ENCODE measurements around the gene C1orf94.

C1orf94 gene

DNA sequence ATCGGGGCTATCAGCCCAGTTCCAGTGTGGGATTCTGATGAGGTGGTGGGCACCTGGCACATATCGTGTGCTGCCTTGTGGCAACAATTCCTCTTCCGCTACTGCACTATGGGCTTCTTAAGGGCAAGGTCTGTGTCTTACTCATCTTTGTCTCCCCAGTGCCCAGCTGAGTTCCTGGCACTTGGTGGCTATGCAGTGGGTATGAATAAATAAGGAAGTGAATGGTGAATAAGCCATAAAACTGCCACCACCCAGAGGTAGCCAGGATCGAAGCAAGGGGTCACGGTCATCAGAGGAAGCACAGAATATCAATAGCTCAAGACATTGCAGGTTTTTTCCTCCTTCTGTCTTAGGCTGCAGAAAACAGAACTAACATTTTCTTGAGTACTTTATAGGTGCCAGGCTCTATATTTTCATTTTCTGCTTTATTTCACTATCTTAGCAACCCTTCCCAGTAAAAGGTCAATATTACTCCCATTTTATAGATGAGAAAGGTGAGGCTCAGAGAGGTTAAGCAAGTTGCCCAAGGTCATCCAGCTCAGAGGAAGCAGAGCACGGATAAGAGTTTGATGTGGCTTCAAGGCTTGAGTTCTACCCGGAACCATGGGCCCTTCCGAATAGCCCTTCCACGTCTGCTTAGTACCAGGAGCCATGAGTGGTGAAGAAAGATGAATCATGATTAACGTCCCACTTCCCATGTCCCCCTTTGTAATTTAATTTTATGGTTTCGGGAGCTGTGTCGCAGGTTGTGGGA, 10.2 kb downstream of the C1orf94 start:
- Histone ChIP-seq H3K36me3 (ENCODE audit: insufficient read depth, low read length) (no peaks in the 10 kb centered on the region), H3K9me3 (ENCODE audit: control insufficient read depth, insufficient read depth, low read length) (peaks cover 7% of the 10 kb centered on the region), H3K4me1 (ENCODE audit: insufficient read depth, low read length) (peaks cover 25% of the 10 kb centered on the region), H3K9ac (ENCODE audit: low read depth, low read length) (no peak overlapping the region)

DNA sequence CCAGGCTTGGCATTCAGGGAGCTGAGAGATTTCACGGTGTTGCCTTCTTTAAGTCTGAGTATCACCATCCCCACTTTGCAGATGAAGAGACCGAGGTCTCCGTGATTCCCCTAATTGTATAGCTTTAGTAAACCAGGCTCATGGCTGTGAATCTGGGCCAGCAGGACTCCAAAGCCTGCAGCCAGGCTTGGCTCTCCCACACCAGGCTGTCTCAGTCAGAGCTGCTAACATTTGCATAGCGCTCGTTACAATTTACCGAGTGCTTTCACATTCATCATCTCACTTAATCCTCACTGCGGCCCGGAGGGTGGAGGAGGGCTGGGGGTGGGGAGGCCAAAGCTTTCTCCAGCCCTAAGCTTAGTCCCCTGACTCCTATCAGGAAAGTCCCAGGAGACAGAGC, 11.7 kb downstream of the C1orf94 start:
- H3K4me1 ChIP-seq (ENCODE audit: insufficient read depth, low read length), result peaks cover 39% of the 10 kb centered on the region
- H3K9ac ChIP-seq (ENCODE audit: low read depth, low read length), result no peak overlapping the region
- no peaks in the 10 kb centered on the region for H3K36me3 ChIP-seq (ENCODE audit: insufficient read depth, low read length)
- H3K9me3 ChIP-seq (ENCODE audit: control insufficient read depth, insufficient read depth, low read length), result peaks cover 7% of the 10 kb centered on the region

DNA sequence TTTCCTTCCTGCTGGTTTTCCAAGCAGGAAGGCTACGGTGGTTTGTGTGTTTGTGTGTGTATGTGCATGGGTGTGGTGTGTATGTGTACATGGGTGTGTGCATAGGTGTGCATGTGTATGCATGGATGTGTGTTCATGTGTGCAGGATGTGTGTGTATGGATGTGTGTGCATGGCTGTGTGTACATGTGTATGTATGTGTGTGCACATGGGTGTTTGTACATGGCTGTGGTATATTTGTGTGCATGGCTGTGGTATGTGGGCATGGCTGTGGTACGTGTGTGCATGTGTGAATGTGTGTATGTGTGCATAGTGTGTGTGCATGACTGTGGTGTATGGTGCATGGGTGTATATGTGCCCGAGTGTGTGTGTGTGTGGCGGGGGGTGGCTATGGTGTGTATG, 12.3 kb downstream of the C1orf94 start:
- H3K36me3 ChIP-seq (ENCODE audit: insufficient read depth, low read length), result no peaks in the 10 kb centered on the region
- peaks cover 7% of the 10 kb centered on the region for H3K9me3 ChIP-seq (ENCODE audit: control insufficient read depth, insufficient read depth, low read length)
- H3K4me1 ChIP-seq (ENCODE audit: insufficient read depth, low read length), result peaks cover 41% of the 10 kb centered on the region
- H3K9ac ChIP-seq (ENCODE audit: low read depth, low read length), result no peak overlapping the region

DNA sequence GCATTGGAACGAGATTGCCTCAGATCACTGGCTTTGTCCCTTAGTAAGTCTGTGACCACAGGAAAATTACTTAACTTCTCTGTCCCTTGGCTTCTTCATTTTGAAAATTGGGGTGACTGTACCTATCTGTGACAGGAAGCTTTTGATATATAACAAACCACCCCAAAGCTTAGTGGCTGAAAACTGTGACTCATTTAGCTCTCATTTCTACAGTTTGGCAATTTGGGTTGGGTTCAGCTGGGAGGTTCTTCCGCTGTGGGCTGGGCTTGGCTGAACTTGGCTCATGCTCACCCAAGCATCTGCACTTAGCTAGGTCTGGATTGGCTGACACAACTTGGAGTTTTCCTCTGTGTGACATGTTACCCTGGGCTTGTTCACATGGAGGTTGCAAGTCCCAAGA, 14.0 kb downstream of the C1orf94 start:
- Histone ChIP-seq H3K9ac (ENCODE audit: low read depth, low read length) (no peak overlapping the region), H3K36me3 (ENCODE audit: insufficient read depth, low read length) (no peaks in the 10 kb centered on the region), H3K9me3 (ENCODE audit: control insufficient read depth, insufficient read depth, low read length) (peaks cover 7% of the 10 kb centered on the region), H3K4me1 (ENCODE audit: insufficient read depth, low read length) (peaks cover 41% of the 10 kb centered on the region)

DNA sequence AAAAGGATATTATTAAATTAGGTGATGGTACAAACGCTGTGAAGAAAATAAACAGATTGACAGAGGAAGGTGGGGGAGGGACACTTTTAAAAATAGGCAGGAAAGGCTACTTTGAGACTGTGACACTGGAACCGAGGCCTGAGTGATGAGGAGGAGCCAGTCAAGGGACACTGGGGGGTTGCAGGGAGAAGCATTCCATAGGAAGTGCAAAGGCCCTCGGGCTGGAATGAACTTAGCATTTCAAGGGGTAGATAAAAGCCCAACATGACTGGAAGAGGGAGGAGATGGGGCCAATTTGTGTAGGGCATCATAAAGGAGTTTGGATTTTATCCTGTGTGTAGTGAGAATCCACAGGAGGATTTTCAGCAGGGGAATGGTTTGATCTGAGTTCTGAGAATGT, 15.9 kb downstream of the C1orf94 start:
- no peak overlapping the region for H3K9ac ChIP-seq (ENCODE audit: low read depth, low read length)
- H3K4me1 ChIP-seq (ENCODE audit: insufficient read depth, low read length), result peaks cover 29% of the 10 kb centered on the region
- no peaks in the 10 kb centered on the region for H3K36me3 ChIP-seq (ENCODE audit: insufficient read depth, low read length)
- peaks cover 7% of the 10 kb centered on the region for H3K9me3 ChIP-seq (ENCODE audit: control insufficient read depth, insufficient read depth, low read length)

DNA sequence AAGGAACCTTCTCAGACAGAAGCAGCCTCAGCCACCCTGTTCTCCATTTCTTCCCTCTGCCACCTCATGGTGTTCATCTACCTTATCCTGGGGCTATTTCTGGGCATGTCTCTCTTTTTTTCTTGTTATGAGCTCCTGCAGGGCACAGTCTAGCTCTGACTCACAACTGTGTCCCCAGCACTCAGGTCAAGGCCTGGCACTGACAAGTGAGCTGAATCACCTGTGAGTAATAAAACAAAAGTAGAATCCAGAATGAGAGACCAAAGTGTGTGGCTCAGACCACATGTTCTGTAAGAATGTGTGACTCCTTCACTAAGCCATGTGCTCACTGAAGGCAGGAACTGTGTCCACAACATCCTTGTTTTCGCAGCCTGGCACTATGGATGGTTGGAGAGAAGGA, 23.2 kb downstream of the C1orf94 start:
- H3K4me1 ChIP-seq (ENCODE audit: insufficient read depth, low read length), result no peaks in the 10 kb centered on the region
- no peaks in the 10 kb centered on the region for H3K9me3 ChIP-seq (ENCODE audit: control insufficient read depth, insufficient read depth, low read length)
- no peaks in the 10 kb centered on the region; the same call in 1 of the 2 replicates for H3K36me3 ChIP-seq (ENCODE audit: insufficient read depth, low read length)
- H3K9ac ChIP-seq (ENCODE audit: low read depth, low read length), result no peak overlapping the region

DNA sequence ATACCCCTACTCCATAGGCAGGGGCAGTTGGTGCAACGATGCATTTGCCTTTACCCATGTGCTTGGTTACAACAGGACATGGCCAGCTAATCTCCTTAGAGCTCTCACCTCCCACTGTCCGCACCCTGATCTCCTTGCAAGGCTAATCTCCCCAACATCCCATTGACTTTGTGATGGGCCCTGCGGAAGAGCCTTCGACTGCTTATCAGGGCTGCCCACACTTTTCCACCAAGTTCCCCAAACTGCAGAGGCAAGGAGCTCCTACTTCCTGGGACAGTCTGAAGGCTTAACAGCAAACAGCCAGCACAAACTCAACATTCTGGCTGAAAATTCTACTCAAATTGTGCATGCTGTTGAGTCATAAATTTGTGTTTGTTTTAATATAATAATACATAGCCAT, 36.0 kb downstream of the C1orf94 start:
- H3K9me3 ChIP-seq (ENCODE audit: control insufficient read depth, insufficient read depth, low read length), result no peaks in the 10 kb centered on the region
- no peaks in the 10 kb centered on the region for H3K36me3 ChIP-seq (ENCODE audit: insufficient read depth, low read length)
- H3K9ac ChIP-seq (ENCODE audit: low read depth, low read length), result no peak overlapping the region
- H3K4me1 ChIP-seq (ENCODE audit: insufficient read depth, low read length), result no peaks in the 10 kb centered on the region

DNA sequence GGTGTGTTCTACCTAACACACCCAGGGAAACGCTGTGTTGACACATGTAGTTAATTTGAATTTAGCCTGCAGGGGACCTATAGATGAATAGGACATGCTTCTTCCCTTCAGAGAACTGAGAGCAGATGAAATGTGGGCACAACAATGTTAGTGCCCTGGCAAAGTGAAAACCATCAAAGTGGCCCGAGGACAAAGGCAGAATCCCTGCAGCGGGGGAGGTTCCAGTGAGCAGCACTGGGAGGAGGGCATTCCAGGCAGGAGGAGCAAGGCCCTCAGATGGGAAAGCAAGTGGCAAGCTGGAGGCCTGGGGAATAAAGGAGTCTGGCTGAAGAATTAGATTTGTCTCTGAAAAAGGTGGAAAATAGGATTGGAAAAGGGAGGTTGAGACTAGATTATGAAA, 37.2 kb downstream of the C1orf94 start:
- Histone ChIP-seq H3K9ac (ENCODE audit: low read depth, low read length) (no peak overlapping the region), H3K9me3 (ENCODE audit: control insufficient read depth, insufficient read depth, low read length) (no peaks in the 10 kb centered on the region), H3K36me3 (ENCODE audit: insufficient read depth, low read length) (no peaks in the 10 kb centered on the region), H3K4me1 (ENCODE audit: insufficient read depth, low read length) (no peaks in the 10 kb centered on the region)

DNA sequence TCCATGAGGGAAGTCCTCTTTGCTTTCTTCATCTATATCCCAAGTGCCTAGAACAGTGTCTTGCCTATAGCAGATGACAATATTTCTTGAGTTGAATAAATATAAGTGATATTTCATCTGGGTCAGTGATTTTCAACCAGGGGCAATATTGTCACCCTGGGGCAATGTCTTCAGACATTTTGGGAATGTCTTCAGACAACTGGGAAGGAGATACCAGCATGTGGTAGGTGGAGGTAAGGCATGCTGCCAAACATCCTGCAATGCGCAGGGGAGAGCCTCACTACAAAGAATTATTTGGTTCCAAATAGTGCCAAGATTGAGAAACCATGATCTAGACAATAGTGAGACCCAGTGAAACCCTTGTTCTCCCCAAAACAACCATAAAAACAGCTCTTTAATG, 54.7 kb downstream of the C1orf94 start:
- Histone ChIP-seq H3K36me3 (ENCODE audit: insufficient read depth, low read length) (no peaks in the 10 kb centered on the region), H3K4me1 (ENCODE audit: insufficient read depth, low read length) (no peaks in the 10 kb centered on the region), H3K9me3 (ENCODE audit: control insufficient read depth, insufficient read depth, low read length) (no peaks in the 10 kb centered on the region), H3K9ac (ENCODE audit: low read depth, low read length) (no peak overlapping the region)

DNA sequence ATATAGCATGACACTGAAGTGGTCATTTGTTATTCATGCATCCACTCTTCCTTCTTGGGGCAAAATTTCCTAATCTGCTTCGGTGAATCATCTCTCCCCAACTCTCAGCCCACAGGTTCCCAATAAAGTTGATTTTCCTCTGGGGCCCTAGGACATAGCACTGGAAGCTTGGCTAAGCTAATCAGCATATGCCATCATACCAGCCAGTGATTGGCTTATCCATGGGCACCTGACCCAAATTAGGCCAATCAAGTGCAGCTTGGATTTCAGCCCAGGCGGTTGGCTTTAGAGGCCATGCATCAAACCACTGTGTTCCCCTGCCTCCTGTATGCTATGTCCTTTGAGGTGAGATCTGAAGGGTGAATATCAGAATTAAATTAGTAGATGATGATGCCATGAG, 58.9 kb downstream of the C1orf94 start:
- Histone ChIP-seq H3K9ac (ENCODE audit: low read depth, low read length) (no peak overlapping the region), H3K4me1 (ENCODE audit: insufficient read depth, low read length) (no peaks in the 10 kb centered on the region), H3K36me3 (ENCODE audit: insufficient read depth, low read length) (no peaks in the 10 kb centered on the region), H3K9me3 (ENCODE audit: control insufficient read depth, insufficient read depth, low read length) (no peaks in the 10 kb centered on the region; the same call in 1 of the 2 replicates)

DNA sequence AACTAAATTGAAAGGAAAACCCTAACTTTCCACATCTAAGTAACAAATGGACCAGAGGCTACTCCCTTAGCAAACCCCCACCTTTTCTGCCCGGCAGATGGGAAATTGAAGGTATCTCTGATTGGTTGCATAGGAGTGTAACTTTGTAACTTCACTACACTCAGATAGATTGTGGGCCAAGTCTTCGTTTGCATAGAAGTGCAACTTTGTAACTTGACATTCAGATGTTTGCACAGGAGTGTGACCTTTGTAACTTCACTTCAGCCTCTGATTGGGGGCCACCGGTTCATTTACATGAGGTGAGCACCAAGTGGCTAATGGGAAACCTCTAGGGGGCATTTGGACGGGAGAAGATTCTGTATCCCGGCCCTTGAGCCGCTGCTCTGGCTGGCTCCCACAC, 59.4 kb downstream of the C1orf94 start:
- no peaks in the 10 kb centered on the region for H3K4me1 ChIP-seq (ENCODE audit: insufficient read depth, low read length)
- no peaks in the 10 kb centered on the region; the same call in 1 of the 2 replicates for H3K9me3 ChIP-seq (ENCODE audit: control insufficient read depth, insufficient read depth, low read length)
- no peak overlapping the region for H3K9ac ChIP-seq (ENCODE audit: low read depth, low read length)
- H3K36me3 ChIP-seq (ENCODE audit: insufficient read depth, low read length), result no peaks in the 10 kb centered on the region

DNA sequence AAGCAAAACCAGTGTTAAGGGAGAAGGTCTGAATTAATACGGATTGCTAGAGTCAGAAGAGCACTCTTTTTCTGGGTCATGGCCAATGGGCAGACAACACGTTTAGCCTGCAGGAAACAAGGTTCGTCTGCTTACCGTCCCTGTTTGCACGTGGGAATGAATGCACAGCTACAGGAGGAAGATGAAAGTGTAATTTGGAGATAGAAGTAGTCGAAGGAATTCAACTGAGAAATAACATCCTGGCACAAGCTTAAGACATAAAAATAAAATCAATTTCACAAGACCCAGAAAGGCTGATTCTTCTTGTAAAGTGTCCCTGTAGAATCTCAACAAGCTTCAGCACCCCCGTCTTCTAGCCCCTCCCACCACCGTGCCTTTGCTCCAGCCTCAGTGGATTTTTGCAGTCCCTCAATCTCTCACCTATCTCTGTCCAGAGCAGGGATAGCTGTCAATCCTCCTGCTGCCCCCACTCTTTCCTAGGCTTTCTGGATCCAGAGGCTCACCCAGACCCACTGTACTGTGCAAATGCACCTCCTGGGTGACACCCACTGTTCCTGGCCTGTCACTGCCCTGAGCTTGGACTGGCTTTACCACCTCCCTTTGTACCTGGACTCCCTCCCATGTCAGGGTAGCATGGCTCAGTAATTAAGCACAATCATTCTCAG, 60.6 kb downstream of the C1orf94 start:
- no peak overlapping the region for H3K9ac ChIP-seq (ENCODE audit: low read depth, low read length)
- H3K9me3 ChIP-seq (ENCODE audit: control insufficient read depth, insufficient read depth, low read length), result no peaks in the 10 kb centered on the region; the same call in 1 of the 2 replicates
- no peaks in the 10 kb centered on the region for H3K36me3 ChIP-seq (ENCODE audit: insufficient read depth, low read length)

DNA sequence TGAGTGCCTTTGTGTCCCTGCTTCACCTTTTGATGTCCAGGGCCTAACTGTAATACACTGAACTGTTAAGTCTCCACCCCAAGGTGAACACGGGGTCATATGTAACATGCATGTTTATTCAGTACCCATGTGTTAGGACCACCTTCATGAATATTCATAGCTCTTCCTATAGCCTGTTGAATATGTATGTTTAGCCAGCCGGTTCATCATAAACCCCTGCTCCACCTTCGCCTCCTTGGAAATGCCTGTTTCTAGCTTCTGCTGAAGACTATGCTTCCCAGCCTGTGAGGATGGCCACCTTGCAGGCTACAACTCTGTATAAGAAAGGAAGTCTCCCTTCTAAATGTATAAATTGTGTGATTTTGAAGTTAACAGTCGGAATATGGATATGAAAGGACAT, 69.3 kb downstream of the C1orf94 start:
- Histone ChIP-seq H3K4me1 (ENCODE audit: insufficient read depth, low read length) (no peaks in the 10 kb centered on the region), H3K9me3 (ENCODE audit: control insufficient read depth, insufficient read depth, low read length) (no peaks in the 10 kb centered on the region), H3K36me3 (ENCODE audit: insufficient read depth, low read length) (no peaks in the 10 kb centered on the region), H3K9ac (ENCODE audit: low read depth, low read length) (no peak overlapping the region)

More for the DNA sequence above, 60.6 kb downstream of the C1orf94 start:
- no peaks in the 10 kb centered on the region for H3K4me1 ChIP-seq (ENCODE audit: insufficient read depth, low read length)

DNA sequence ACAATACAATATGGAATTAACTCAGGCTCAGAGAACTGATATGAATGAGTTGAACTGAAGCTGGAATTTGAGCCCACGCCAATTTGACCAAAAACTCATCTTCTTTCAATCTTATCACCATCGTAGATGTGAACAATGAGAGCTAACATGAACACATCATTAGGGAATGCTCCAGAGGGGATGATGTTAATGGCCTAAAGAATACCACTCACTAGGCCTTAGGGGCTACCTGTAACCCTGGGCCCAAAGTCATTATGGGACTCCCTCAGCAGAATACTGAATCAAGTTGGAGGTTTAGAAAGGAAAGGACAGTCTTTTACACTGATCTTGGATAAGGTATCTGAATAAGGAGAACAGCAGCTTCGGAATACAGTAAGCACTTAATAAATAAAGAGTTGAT, 73.6 kb downstream of the C1orf94 start:
- H3K4me1 ChIP-seq (ENCODE audit: insufficient read depth, low read length), result no peaks in the 10 kb centered on the region
- H3K36me3 ChIP-seq (ENCODE audit: insufficient read depth, low read length), result no peaks in the 10 kb centered on the region
- H3K9me3 ChIP-seq (ENCODE audit: control insufficient read depth, insufficient read depth, low read length), result no peaks in the 10 kb centered on the region
- H3K9ac ChIP-seq (ENCODE audit: low read depth, low read length), result peak overlapping the region; percentile 34; the same call in 1 of the 2 replicates
